VCaP (cell line): ENCODE results near the gene SOX2.

Experiments used
- H3K27ac ChIP-seq: fragments of 450-650 bp; 2 replicates; pipeline ENCODE4 v1.5.1; 2017
- CTCF ChIP-seq: fragments of 450-650 bp; conservative IDR thresholded peaks from 2 replicates; pipeline ENCODE4 v1.5.1; 2017; ENCODE audit warnings: mild to moderate bottlenecking, moderate library complexity

The SOX2 gene

GRCh38 chr3:181699171-181699903, 12.4 kb upstream of the SOX2 start:
- TF ChIP-seq CTCF, result no peak
- no peak overlapping the region for H3K27ac ChIP-seq

GRCh38 chr3:181700168-181701087, 11.3 kb upstream of the SOX2 start:
- H3K27ac ChIP-seq, result no peak overlapping the region
- TF ChIP-seq CTCF, result peak; percentile 93

DNA sequence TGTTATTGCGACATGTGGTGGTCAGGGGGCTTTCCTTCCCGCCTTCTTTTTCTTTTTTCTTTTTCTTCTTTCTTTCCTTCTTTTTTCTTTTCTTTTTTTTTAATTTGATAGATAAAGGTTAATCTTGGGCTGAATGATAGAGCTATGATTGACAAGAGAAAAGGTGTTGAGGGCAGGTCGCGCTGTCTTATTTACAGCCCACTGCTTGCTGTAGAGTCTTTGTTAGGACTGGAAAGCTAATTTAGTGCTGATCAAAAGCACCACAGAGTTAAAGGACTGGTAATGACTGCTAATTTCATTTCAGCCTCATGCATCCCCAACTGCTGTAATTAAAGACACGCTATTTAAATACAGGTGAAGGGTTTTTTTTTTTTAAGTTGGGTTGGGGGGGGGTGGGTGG, 10.6 kb upstream of the SOX2 start:
- TF ChIP-seq CTCF, result no peak
- H3K27ac ChIP-seq, result no peak overlapping the region

- no peak overlapping the region for H3K27ac ChIP-seq
- no peak for TF ChIP-seq CTCF
Measured at GRCh38 chr3:181703601-181704420, 7.9 kb upstream of the SOX2 start.

- no peak overlapping the region for H3K27ac ChIP-seq
- no peak for TF ChIP-seq CTCF
Measured at GRCh38 chr3:181704421-181705085, 7.2 kb upstream of the SOX2 start.

- H3K27ac ChIP-seq, result no peak overlapping the region
- no peak for TF ChIP-seq CTCF
Measured at GRCh38 chr3:181705086-181705480, 6.6 kb upstream of the SOX2 start.
